IPS-20b (cell line): Measurements from ENCODE around the gene PAF1.
"Not testable (repeated sequence)": the region's sequence is repeated elsewhere in the genome, so short reads cannot be mapped to it uniquely, and the experiment has no call there.

Experiments
- H3K27ac ChIP-seq: one replicate; pipeline ENCODE4 v1.5.1; 2013; ENCODE audit warnings: low read length
- H3K27me3 ChIP-seq: 2 replicates; pipeline ENCODE4 v1.6.1; 2013; ENCODE audit warnings: mild to moderate bottlenecking, low read length, inconsistent platforms; ENCODE audit not compliant: insufficient read depth
- H3K36me3 ChIP-seq: 2 replicates; pipeline ENCODE4 v1.6.1; 2013; ENCODE audit warnings: low read depth, mild to moderate bottlenecking, inconsistent platforms, low read length, moderate library complexity; ENCODE audit not compliant: insufficient read depth
- H3K4me1 ChIP-seq: 2 replicates; pipeline ENCODE4 v1.6.1; 2013; ENCODE audit warnings: mild to moderate bottlenecking, control low read depth, inconsistent platforms, low read length, moderate library complexity; ENCODE audit not compliant: insufficient read depth
- H3K4me3 ChIP-seq: 2 replicates; pipeline ENCODE4 v1.5.1; 2013; ENCODE audit warnings: mild to moderate bottlenecking, low read length, inconsistent platforms
- H3K9ac ChIP-seq: 2 replicates; pipeline ENCODE4 v1.6.1; 2013; ENCODE audit warnings: low read depth, mild to moderate bottlenecking, inconsistent platforms, low read length, moderate library complexity
- H3K9me3 ChIP-seq: 2 replicates; pipeline ENCODE4 v1.6.1; 2013; ENCODE audit warnings: mild to moderate bottlenecking, low read depth, low read length, inconsistent platforms; ENCODE audit not compliant: insufficient read depth

PAF1 gene

GRCh38 chr19:39340156-39340555, 50.8 kb downstream of the PAF1 start:
- H3K4me3 ChIP-seq, H3K27me3 ChIP-seq, H3K9me3 ChIP-seq, H3K9ac ChIP-seq, H3K36me3 ChIP-seq, H3K4me1 ChIP-seq, H3K27ac ChIP-seq: not testable (repeated sequence)

GRCh38 chr19:39339674-39340073, 51.2 kb downstream of the PAF1 start:
- Histone ChIP-seq H3K4me3 (no peak overlapping the region), H3K4me1 (peaks cover 3% of the 10 kb centered on the region; the same call in 1 of the 2 replicates), H3K9me3 (no peaks in the 10 kb centered on the region), H3K9ac (no peak overlapping the region), H3K36me3 (no peaks in the 10 kb centered on the region), H3K27ac (no peak overlapping the region), H3K27me3 (no peaks in the 10 kb centered on the region)

- no peaks in the 10 kb centered on the region for H3K36me3 ChIP-seq
- H3K9me3 ChIP-seq = no peaks in the 10 kb centered on the region
- no peaks in the 10 kb centered on the region for H3K4me1 ChIP-seq
- H3K27ac ChIP-seq = no peak overlapping the region
- no peak overlapping the region for H3K9ac ChIP-seq
- H3K27me3 ChIP-seq = no peaks in the 10 kb centered on the region
- H3K4me3 ChIP-seq = no peak overlapping the region
Observed at GRCh38 chr19:39336483-39336882, 54.4 kb downstream of the PAF1 start.
